ENCODE results near the gene HIC1. TPM values are rescaled to one million over a fixed set of nuclear protein-coding genes. Genes with fewer than 3 reads are reported as not detected.

Gene HIC1
- total RNA-seq, 1 donor from 2014 or later = 42.6 TPM

GRCh38 chr17:2042390-2042847 is 12.5 kb upstream of the HIC1 start:
- intact Hi-C loops (cut with micrococcal nuclease) = loop anchor here (5.0 to 10.0 kb wide), 2 partner anchors 325 to 398 kb away; partner anchors contain the start of genes RILP and SCARF1
- Mint-ChIP-seq H3K27ac (peak overlapping the region; percentile 91), H3K36me3 (ENCODE audit: low read depth) (peaks cover 53% of the 10 kb centered on the region), H3K9me3 (no peaks in the 10 kb centered on the region), H3K27me3 (ENCODE audit: low read depth) (no peaks in the 10 kb centered on the region), H3K4me1 (ENCODE audit: low read depth) (peaks cover 21% of the 10 kb centered on the region), H3K4me3 (ENCODE audit: low read depth) (peak overlapping the region; percentile 89)
- DNase-seq (ENCODE audit: low spot score) = no peak

- Mint-ChIP-seq H3K4me1 (ENCODE audit: low read depth) (peaks cover 22% of the 10 kb centered on the region), H3K27me3 (ENCODE audit: low read depth) (no peaks in the 10 kb centered on the region), H3K4me3 (ENCODE audit: low read depth) (peak overlapping the region; percentile 89), H3K36me3 (ENCODE audit: low read depth) (peaks cover 53% of the 10 kb centered on the region), H3K9me3 (no peaks in the 10 kb centered on the region), H3K27ac (peak overlapping the region; percentile 64)
- no peak for DNase-seq (ENCODE audit: low spot score)
- intact Hi-C loops (cut with micrococcal nuclease) = loop anchor here (5.0 to 10.0 kb wide), 2 partner anchors 326 to 398 kb away; partner anchors contain the start of genes RILP and SCARF1
Measured at GRCh38 chr17:2042933-2043332, 12.0 kb upstream of the HIC1 start.

- Mint-ChIP-seq H3K4me3 (ENCODE audit: low read depth) (peak overlapping the region; percentile 89), H3K27ac (no peak overlapping the region), H3K36me3 (ENCODE audit: low read depth) (peaks cover 56% of the 10 kb centered on the region), H3K27me3 (ENCODE audit: low read depth) (no peaks in the 10 kb centered on the region), H3K9me3 (no peaks in the 10 kb centered on the region), H3K4me1 (ENCODE audit: low read depth) (peaks cover 28% of the 10 kb centered on the region)
- no peak for DNase-seq (ENCODE audit: low spot score)
- intact Hi-C loops (cut with micrococcal nuclease) = loop anchor here (5.0 to 10.0 kb wide), 2 partner anchors 326 to 399 kb away; partner anchors contain the start of genes RILP and SCARF1
Measured at GRCh38 chr17:2043785-2044184, 11.1 kb upstream of the HIC1 start.

- peaks cover 61% of the 10 kb centered on the region for H3K36me3 Mint-ChIP-seq (ENCODE audit: low read depth)
- no peaks in the 10 kb centered on the region for H3K9me3 Mint-ChIP-seq
Measured at GRCh38 chr17:2044263-2044894, 10.5 kb upstream of the HIC1 start.

GRCh38 chr17:2047590-2047989 is 7.3 kb upstream of the HIC1 start:
- Mint-ChIP-seq H3K9me3 (no peaks in the 10 kb centered on the region), H3K27ac (no peak overlapping the region), H3K36me3 (ENCODE audit: low read depth) (peaks cover 42% of the 10 kb centered on the region), H3K4me1 (ENCODE audit: low read depth) (peaks cover 30% of the 10 kb centered on the region), H3K4me3 (ENCODE audit: low read depth) (no peak overlapping the region), H3K27me3 (ENCODE audit: low read depth) (peaks cover 7% of the 10 kb centered on the region)
- no peak for DNase-seq (ENCODE audit: low spot score)
- intact Hi-C loops (cut with micrococcal nuclease) = loop anchor here (10.0 kb wide), 1 partner anchor 403 kb away; the partner anchor contains the start of genes RILP and SCARF1

More at GRCh38 chr17:2044263-2044894, 10.5 kb upstream of the HIC1 start:
- no peaks in the 10 kb centered on the region for H3K27me3 Mint-ChIP-seq (ENCODE audit: low read depth)
- no peak overlapping the region for H3K27ac Mint-ChIP-seq
- intact Hi-C loops (cut with micrococcal nuclease) = loop anchor here (5.0 to 10.0 kb wide), 2 partner anchors 327 to 400 kb away; partner anchors contain the start of genes RILP and SCARF1
- peak overlapping the region; percentile 21 for H3K4me3 Mint-ChIP-seq (ENCODE audit: low read depth)
- H3K4me1 Mint-ChIP-seq (ENCODE audit: low read depth) = peaks cover 34% of the 10 kb centered on the region
- DNase-seq (ENCODE audit: low spot score) = no peak

- intact Hi-C loops (cut with micrococcal nuclease) = loop anchor here (10.0 kb wide), 1 partner anchor 404 kb away; the partner anchor contains the start of genes RILP and SCARF1
- no peak for DNase-seq (ENCODE audit: low spot score)
- H3K36me3 Mint-ChIP-seq (ENCODE audit: low read depth) = peaks cover 30% of the 10 kb centered on the region
- H3K9me3 Mint-ChIP-seq = no peaks in the 10 kb centered on the region
- H3K4me3 Mint-ChIP-seq (ENCODE audit: low read depth) = peak overlapping the region; percentile 74
- peaks cover 26% of the 10 kb centered on the region for H3K4me1 Mint-ChIP-seq (ENCODE audit: low read depth)
- no peak overlapping the region for H3K27ac Mint-ChIP-seq
- H3K27me3 Mint-ChIP-seq (ENCODE audit: low read depth) = peaks cover 7% of the 10 kb centered on the region
Measured at GRCh38 chr17:2048805-2049204, 6.1 kb upstream of the HIC1 start.

GRCh38 chr17:2049333-2050299 is 5.3 kb upstream of the HIC1 start:
- H3K27me3 Mint-ChIP-seq (ENCODE audit: low read depth) = peaks cover 7% of the 10 kb centered on the region
- H3K4me3 Mint-ChIP-seq (ENCODE audit: low read depth) = peak overlapping the region; percentile 74
- intact Hi-C loops (cut with micrococcal nuclease) = loop anchor here (5.0 to 10.0 kb wide), 2 partner anchors 353 to 405 kb away; partner anchors contain the start of genes MNT, RILP and SCARF1
- H3K4me1 Mint-ChIP-seq (ENCODE audit: low read depth) = peaks cover 30% of the 10 kb centered on the region
- H3K9me3 Mint-ChIP-seq = no peaks in the 10 kb centered on the region
- H3K36me3 Mint-ChIP-seq (ENCODE audit: low read depth) = peaks cover 25% of the 10 kb centered on the region
- DNase-seq (ENCODE audit: low spot score) = peak; percentile 88
- H3K27ac Mint-ChIP-seq = peak overlapping the region; percentile 26

- intact Hi-C loops (cut with micrococcal nuclease) = loop anchor here (5.0 kb wide), 1 partner anchor 352 kb away; the partner anchor contains the start of gene MNT
- Mint-ChIP-seq H3K27me3 (ENCODE audit: low read depth) (peaks cover 7% of the 10 kb centered on the region), H3K27ac (no peak overlapping the region), H3K9me3 (no peaks in the 10 kb centered on the region), H3K36me3 (ENCODE audit: low read depth) (peaks cover 17% of the 10 kb centered on the region), H3K4me3 (ENCODE audit: low read depth) (no peak overlapping the region), H3K4me1 (ENCODE audit: low read depth) (peaks cover 29% of the 10 kb centered on the region)
- DNase-seq (ENCODE audit: low spot score) = peak; percentile 64
Measured at GRCh38 chr17:2050300-2051060, 4.4 kb upstream of the HIC1 start.

- Mint-ChIP-seq H3K36me3 (ENCODE audit: low read depth) (peaks cover 14% of the 10 kb centered on the region), H3K27me3 (ENCODE audit: low read depth) (peaks cover 7% of the 10 kb centered on the region), H3K4me1 (ENCODE audit: low read depth) (peaks cover 29% of the 10 kb centered on the region), H3K4me3 (ENCODE audit: low read depth) (peak overlapping the region; percentile 60), H3K27ac (no peak overlapping the region), H3K9me3 (no peaks in the 10 kb centered on the region)
- intact Hi-C loops (cut with micrococcal nuclease) = loop anchor here (5.0 kb wide), 1 partner anchor 351 kb away; the partner anchor contains the start of gene MNT
- no peak for DNase-seq (ENCODE audit: low spot score)
Measured at GRCh38 chr17:2051061-2051932, 3.6 kb upstream of the HIC1 start.

- intact Hi-C loops (cut with micrococcal nuclease) = loop anchor here (5.0 kb wide), 1 partner anchor 350 kb away; the partner anchor contains the start of gene MNT
- H3K4me1 Mint-ChIP-seq (ENCODE audit: low read depth) = peaks cover 29% of the 10 kb centered on the region
- H3K4me3 Mint-ChIP-seq (ENCODE audit: low read depth) = peak overlapping the region; percentile 35
- no peaks in the 10 kb centered on the region for H3K9me3 Mint-ChIP-seq
- H3K36me3 Mint-ChIP-seq (ENCODE audit: low read depth) = peaks cover 11% of the 10 kb centered on the region
- H3K27ac Mint-ChIP-seq = peak overlapping the region; percentile 39
- H3K27me3 Mint-ChIP-seq (ENCODE audit: low read depth) = peaks cover 7% of the 10 kb centered on the region
- DNase-seq (ENCODE audit: low spot score) = no peak
Measured at GRCh38 chr17:2051933-2052559, 2.9 kb upstream of the HIC1 start.
